CD8-positive, alpha-beta memory T cell (primary cell): ENCODE measurements around the gene PPME1. TPM values are rescaled to one million over a fixed set of nuclear protein-coding genes. Genes with fewer than 3 reads are reported as not detected.

Experiments used
- CTCF ChIA-PET: fragments of 350-600 bp; sonication (Branson Sonifier 250); formaldehyde crosslinking; loops from one replicate; lab custom pipeline; 2021; ENCODE audit warnings: antibody characterized with exemption; lab: Charles Lee
- POLR2A ChIA-PET: fragments of 350-600 bp; sonication (Branson Sonifier 250); formaldehyde crosslinking; loops from one replicate; lab custom pipeline; 2021; ENCODE audit warnings: antibody characterized with exemption; lab: Charles Lee
- DNase-seq, 5 donors: peaks; one replicate each; pipeline versions ENCODE4 v3.0.0 to v3.0.0-alpha.2; 2020 to 2022; ENCODE audit warnings: mixed read lengths in 1 of 5
- H3K27ac ChIP-seq: one replicate; pipeline ENCODE4 v1.7.0; 2013; ENCODE audit warnings: low read depth, mild to moderate bottlenecking, low read length, moderate library complexity
- H3K27me3 ChIP-seq: 2 replicates; pipeline ENCODE4 v1.7.0; 2013; ENCODE audit warnings: low read length, mild to moderate bottlenecking; ENCODE audit not compliant: insufficient read depth, poor library complexity, severe bottlenecking
- H3K36me3 ChIP-seq: 2 replicates; pipeline ENCODE4 v1.7.0; 2013; ENCODE audit warnings: mild to moderate bottlenecking, low read length, moderate library complexity; ENCODE audit not compliant: insufficient read depth
- H3K4me1 ChIP-seq: 2 replicates; pipeline ENCODE4 v1.7.0; 2013; ENCODE audit warnings: mild to moderate bottlenecking, low read length, moderate library complexity; ENCODE audit not compliant: insufficient read depth
- H3K4me3 ChIP-seq: 2 replicates; pipeline ENCODE4 v1.7.0; 2013; ENCODE audit warnings: mild to moderate bottlenecking, low read length
- H3K9me3 ChIP-seq: 2 replicates; pipeline ENCODE4 v1.7.0; 2013; ENCODE audit warnings: mild to moderate bottlenecking, low read length
- H3K27ac Mint-ChIP-seq, 8 donors: one replicate each; pipeline ENCODE4 v1.8.0; 2020 to 2021; ENCODE audit warnings: mixed read lengths in 8 of 8, mild to moderate bottlenecking in 6 of 8, inconsistent platforms in 3 of 8, moderate library complexity in 3 of 8
- H3K27me3 Mint-ChIP-seq, 2 donors: one replicate each; pipeline ENCODE4 v1.8.0; 2020 to 2021; ENCODE audit warnings: mixed read lengths in 2 of 2, mild to moderate bottlenecking in 1 of 2, moderate library complexity in 1 of 2
- H3K36me3 Mint-ChIP-seq, 3 donors: one replicate each; pipeline ENCODE4 v1.8.0; 2020 to 2021; ENCODE audit warnings: mixed read lengths in 3 of 3, inconsistent platforms in 1 of 3, mild to moderate bottlenecking in 1 of 3
- H3K4me1 Mint-ChIP-seq, 3 donors: one replicate each; pipeline ENCODE4 v1.8.0; 2020 to 2021; ENCODE audit warnings: mixed read lengths in 3 of 3, inconsistent platforms in 1 of 3, mild to moderate bottlenecking in 1 of 3
- H3K4me3 Mint-ChIP-seq, 7 donors: one replicate each; pipeline ENCODE4 v1.8.0; 2020 to 2021; ENCODE audit warnings: mixed read lengths in 7 of 7, mild to moderate bottlenecking in 6 of 7, moderate library complexity in 4 of 7, inconsistent platforms in 2 of 7
- H3K9me3 Mint-ChIP-seq, 5 donors: one replicate each; pipeline ENCODE4 v1.8.0; 2020 to 2022; ENCODE audit warnings: mixed read lengths in 5 of 5, mild to moderate bottlenecking in 3 of 5, moderate library complexity in 2 of 5, inconsistent platforms in 1 of 5
- polyA plus RNA-seq: library from polyadenylated mRNA; unstranded; fragments of 300-500 nt; fragmentation: Illumina TruSeq; gene quantifications from one replicate; pipeline ENCODE4 v1.2.3, GENCODE V29; 2021
- total RNA-seq, 2 experiments: library from RNA; stranded (reverse); gene quantifications; one replicate each; pipeline ENCODE4 v1.2.3, GENCODE V29; 2021

PPME1 gene
- total and polyA plus RNA-seq, 3 experiments from 2014 or later: 20.9 to 42.0 (median 33.0) TPM

GRCh38 chr11:74144592-74144991 lies 26.5 kb upstream of the PPME1 start:
- Mint-ChIP-seq H3K27ac (no peak overlapping the region), H3K9me3 (peaks cover 0 to 4% (median 0%) of the 10 kb centered on the region in 5 donors), H3K4me1 (peaks cover 0 to 12% (median 4%) of the 10 kb centered on the region in 3 donors), H3K4me3 (no peak overlapping the region), H3K36me3 (peaks cover 9 to 31% (median 12%) of the 10 kb centered on the region in 3 donors), H3K27me3 (no peaks in the 10 kb centered on the region)
- Histone ChIP-seq H3K27ac (no peak overlapping the region), H3K36me3 (peaks cover under 1% of the 10 kb centered on the region), H3K27me3 (no peaks in the 10 kb centered on the region), H3K4me1 (no peaks in the 10 kb centered on the region), H3K4me3 (no peak overlapping the region), H3K9me3 (no peaks in the 10 kb centered on the region)
- no peak for DNase-seq
- ChIA-PET POLR2A (no interaction called here), CTCF (no interaction called here)

GRCh38 chr11:74147199-74147929 lies 23.7 kb upstream of the PPME1 start:
- Mint-ChIP-seq H3K27ac (no peak overlapping the region), H3K36me3 (peaks cover 9 to 35% (median 14%) of the 10 kb centered on the region in 3 donors), H3K4me3 (no peak overlapping the region), H3K27me3 (no peaks in the 10 kb centered on the region), H3K4me1 (peaks cover 6 to 22% (median 7%) of the 10 kb centered on the region in 3 donors), H3K9me3 (peaks cover 0 to 4% (median 0%) of the 10 kb centered on the region in 5 donors)
- no peaks in the 10 kb centered on the region for H3K36me3 ChIP-seq
- H3K4me1 ChIP-seq: no peaks in the 10 kb centered on the region
- no peak overlapping the region for H3K27ac ChIP-seq
- no peak for DNase-seq
- no peak overlapping the region for H3K4me3 ChIP-seq
- H3K27me3 ChIP-seq: no peaks in the 10 kb centered on the region
- CTCF ChIA-PET: interaction anchor here (1.2 kb wide), 1 partner anchor 13 kb away, joined by 3 read pairs; no protein-coding TSS in a partner anchor
- POLR2A ChIA-PET: no interaction called here
- H3K9me3 ChIP-seq: no peaks in the 10 kb centered on the region

- DNase-seq: no peak
- Histone ChIP-seq H3K4me3 (no peak overlapping the region), H3K9me3 (no peaks in the 10 kb centered on the region), H3K27me3 (no peaks in the 10 kb centered on the region), H3K4me1 (no peaks in the 10 kb centered on the region), H3K27ac (no peak overlapping the region), H3K36me3 (no peaks in the 10 kb centered on the region)
- Mint-ChIP-seq H3K4me3 (no peak overlapping the region), H3K27me3 (no peaks in the 10 kb centered on the region), H3K4me1 (peaks cover 10 to 50% (median 26%) of the 10 kb centered on the region in 3 donors), H3K36me3 (peaks cover 14 to 42% (median 28%) of the 10 kb centered on the region in 3 donors), H3K9me3 (no peaks in the 10 kb centered on the region), H3K27ac (peak overlapping the region in 3 of 8 donors; percentile 37 to 76 (median 52))
- ChIA-PET POLR2A (no interaction called here), CTCF (no interaction called here)
Measured at GRCh38 chr11:74153224-74153623, 17.9 kb upstream of the PPME1 start.

- H3K27me3 Mint-ChIP-seq: no peaks in the 10 kb centered on the region
- CTCF ChIA-PET: no interaction called here
Measured at GRCh38 chr11:74154620-74155281, 16.3 kb upstream of the PPME1 start.

GRCh38 chr11:74157169-74157568 lies 13.9 kb upstream of the PPME1 start:
- no peaks in the 10 kb centered on the region for H3K27me3 ChIP-seq
- no peaks in the 10 kb centered on the region for H3K9me3 Mint-ChIP-seq
- no peak overlapping the region for H3K4me3 Mint-ChIP-seq
- H3K36me3 Mint-ChIP-seq: peaks cover 17 to 50% (median 31%) of the 10 kb centered on the region in 3 donors
- CTCF ChIA-PET: no interaction called here
- no peaks in the 10 kb centered on the region for H3K27me3 Mint-ChIP-seq
- peaks cover 8% of the 10 kb centered on the region for H3K36me3 ChIP-seq
- no peaks in the 10 kb centered on the region for H3K9me3 ChIP-seq
- H3K27ac ChIP-seq: no peak overlapping the region
- no peaks in the 10 kb centered on the region for H3K4me1 ChIP-seq
- H3K27ac Mint-ChIP-seq: no peak overlapping the region
- no peak overlapping the region for H3K4me3 ChIP-seq
- POLR2A ChIA-PET: no interaction called here
- no peak for DNase-seq
- H3K4me1 Mint-ChIP-seq: peaks cover 11 to 45% (median 43%) of the 10 kb centered on the region in 3 donors

More at GRCh38 chr11:74154620-74155281, 16.3 kb upstream of the PPME1 start:
- no peak overlapping the region for H3K4me3 ChIP-seq
- Mint-ChIP-seq H3K4me3 (no peak overlapping the region), H3K9me3 (no peaks in the 10 kb centered on the region), H3K27ac (no peak overlapping the region), H3K4me1 (peaks cover 9 to 36% (median 31%) of the 10 kb centered on the region in 3 donors), H3K36me3 (peaks cover 14 to 43% (median 25%) of the 10 kb centered on the region in 3 donors)
- H3K9me3 ChIP-seq: no peaks in the 10 kb centered on the region
- H3K36me3 ChIP-seq: no peaks in the 10 kb centered on the region
- POLR2A ChIA-PET: no interaction called here
- no peak for DNase-seq
- no peaks in the 10 kb centered on the region for H3K4me1 ChIP-seq
- no peaks in the 10 kb centered on the region for H3K27me3 ChIP-seq
- no peak overlapping the region for H3K27ac ChIP-seq

- no peaks in the 10 kb centered on the region for H3K9me3 Mint-ChIP-seq
- no peaks in the 10 kb centered on the region for H3K9me3 ChIP-seq
- POLR2A ChIA-PET: no interaction called here
Measured at GRCh38 chr11:74159642-74160041, 11.4 kb upstream of the PPME1 start.

GRCh38 chr11:74162681-74163467 lies 8.2 kb upstream of the PPME1 start:
- no peaks in the 10 kb centered on the region for H3K9me3 ChIP-seq
- Mint-ChIP-seq H3K4me3 (no peak overlapping the region), H3K4me1 (peaks cover 21 to 54% (median 54%) of the 10 kb centered on the region in 3 donors), H3K36me3 (peaks cover 6 to 66% (median 22%) of the 10 kb centered on the region in 3 donors), H3K9me3 (no peaks in the 10 kb centered on the region), H3K27me3 (no peaks in the 10 kb centered on the region), H3K27ac (peak overlapping the region in 2 of 8 donors; percentile 68 to 70)
- H3K4me3 ChIP-seq: no peak overlapping the region
- H3K27me3 ChIP-seq: no peaks in the 10 kb centered on the region
- ChIA-PET POLR2A (no interaction called here), CTCF (no interaction called here)
- peaks cover 13% of the 10 kb centered on the region for H3K36me3 ChIP-seq
- no peaks in the 10 kb centered on the region for H3K4me1 ChIP-seq
- no peak overlapping the region for H3K27ac ChIP-seq
- no peak for DNase-seq

More at GRCh38 chr11:74159642-74160041, 11.4 kb upstream of the PPME1 start:
- peaks cover 8% of the 10 kb centered on the region for H3K36me3 ChIP-seq
- no peak for DNase-seq
- no peak overlapping the region for H3K4me3 ChIP-seq
- CTCF ChIA-PET: no interaction called here
- no peak overlapping the region for H3K27ac ChIP-seq
- Mint-ChIP-seq H3K27me3 (no peaks in the 10 kb centered on the region), H3K4me1 (peaks cover 21 to 53% (median 46%) of the 10 kb centered on the region in 3 donors), H3K27ac (no peak overlapping the region), H3K36me3 (peaks cover 8 to 60% (median 19%) of the 10 kb centered on the region in 3 donors), H3K4me3 (no peak overlapping the region)
- H3K27me3 ChIP-seq: no peaks in the 10 kb centered on the region
- no peaks in the 10 kb centered on the region for H3K4me1 ChIP-seq
